8988T (cell line): ENCODE data around the gene HAO2.

Experiments
- DNase-seq: peaks from one replicate; pipeline ENCODE4 v3.0.0; 2011

HAO2 gene

DNA sequence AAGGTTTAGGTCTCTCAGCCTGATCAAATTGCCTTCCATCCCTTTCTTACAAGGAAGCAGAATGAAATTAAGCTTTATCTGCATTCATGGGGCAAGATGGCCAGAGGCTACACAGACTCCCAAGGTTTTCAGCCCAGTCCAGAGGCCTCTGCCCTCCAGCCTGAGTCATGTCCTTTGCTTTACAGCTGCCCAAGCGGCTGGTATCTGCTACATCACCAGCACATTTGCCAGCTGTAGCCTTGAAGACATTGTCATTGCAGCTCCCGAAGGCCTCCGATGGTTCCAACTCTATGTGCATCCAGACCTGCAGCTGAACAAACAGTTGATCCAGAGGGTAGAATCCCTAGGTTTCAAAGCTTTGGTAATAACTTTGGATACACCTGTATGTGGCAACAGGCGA is 16.0 kb downstream of the HAO2 start:
- no peak for DNase-seq

DNA sequence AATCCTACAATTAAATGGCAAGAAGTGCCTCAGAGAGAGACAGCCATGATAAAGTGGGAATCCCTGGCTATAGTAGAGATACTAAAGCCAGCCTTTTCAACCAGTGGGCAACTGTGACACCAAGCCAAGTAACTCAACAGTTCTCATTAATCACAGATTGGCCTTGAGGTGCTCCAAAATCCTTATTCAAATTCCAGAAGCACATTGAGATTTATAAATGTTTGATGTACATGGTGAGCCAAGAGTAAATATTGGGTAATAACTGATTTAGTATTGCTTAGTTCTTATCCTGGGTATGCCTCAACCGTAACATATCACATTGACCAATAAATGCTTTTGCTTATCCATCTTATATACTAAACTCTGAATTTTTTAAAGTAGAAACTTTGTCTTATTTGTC is 17.1 kb downstream of the HAO2 start:
- no peak for DNase-seq

DNA sequence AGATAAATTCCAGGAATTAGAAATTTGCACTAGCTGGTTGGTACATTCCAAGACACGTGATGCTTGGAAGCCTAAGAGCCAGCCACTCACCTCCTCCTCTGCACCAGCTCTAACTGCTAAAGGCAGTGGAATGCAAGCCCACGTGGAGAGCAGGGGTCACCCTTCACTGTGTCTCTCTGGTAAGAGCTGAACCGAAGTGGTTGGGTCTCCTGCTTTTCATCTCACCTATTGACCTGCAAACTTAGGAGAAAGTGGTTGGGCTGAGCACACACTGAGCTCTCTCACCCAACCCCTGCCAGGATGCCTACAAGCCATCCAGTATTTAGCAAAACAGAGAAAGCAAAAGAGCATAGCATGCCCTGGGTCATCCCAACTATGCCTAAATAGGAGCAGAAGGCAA is 19.3 kb downstream of the HAO2 start:
- no peak for DNase-seq

DNA sequence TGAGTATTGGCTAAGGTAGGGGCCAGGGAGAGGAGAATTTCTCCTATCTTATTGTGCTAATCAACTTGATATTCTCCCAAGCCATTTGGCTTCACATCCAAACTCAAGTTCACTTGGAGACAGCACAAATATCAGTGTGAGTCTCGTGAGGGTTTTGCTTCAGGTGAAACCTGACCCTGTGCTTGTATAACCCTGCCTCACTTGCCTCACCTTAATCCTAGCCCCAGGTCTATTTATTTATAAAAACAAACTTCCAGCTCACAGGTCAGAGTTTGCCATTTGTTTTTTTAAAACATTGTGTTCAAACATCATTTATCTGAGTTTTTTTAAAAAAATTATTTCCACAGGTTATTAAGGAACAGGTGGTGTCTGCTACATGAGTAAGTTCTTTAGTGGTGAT is 19.9 kb downstream of the HAO2 start:
- DNase-seq, result no peak

DNA sequence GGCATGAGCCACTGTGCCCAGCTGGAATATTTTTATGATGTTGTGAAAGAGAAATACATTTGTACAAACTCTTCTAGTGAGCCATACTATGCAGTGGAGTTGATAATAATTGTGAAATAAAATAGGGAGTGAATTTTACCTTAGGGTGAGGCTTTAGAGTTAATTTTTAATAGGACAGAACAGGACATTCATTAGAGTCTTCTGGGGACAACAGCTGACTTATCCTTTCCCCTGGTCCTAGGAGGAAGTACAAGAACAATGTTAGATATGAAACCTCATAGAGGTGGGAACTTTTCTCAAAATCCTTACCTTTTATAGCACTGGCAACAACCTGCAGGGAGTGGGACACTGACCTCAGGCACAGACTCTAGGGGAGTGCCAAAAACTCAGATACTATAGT is 21.9 kb downstream of the HAO2 start:
- DNase-seq, result no peak

DNA sequence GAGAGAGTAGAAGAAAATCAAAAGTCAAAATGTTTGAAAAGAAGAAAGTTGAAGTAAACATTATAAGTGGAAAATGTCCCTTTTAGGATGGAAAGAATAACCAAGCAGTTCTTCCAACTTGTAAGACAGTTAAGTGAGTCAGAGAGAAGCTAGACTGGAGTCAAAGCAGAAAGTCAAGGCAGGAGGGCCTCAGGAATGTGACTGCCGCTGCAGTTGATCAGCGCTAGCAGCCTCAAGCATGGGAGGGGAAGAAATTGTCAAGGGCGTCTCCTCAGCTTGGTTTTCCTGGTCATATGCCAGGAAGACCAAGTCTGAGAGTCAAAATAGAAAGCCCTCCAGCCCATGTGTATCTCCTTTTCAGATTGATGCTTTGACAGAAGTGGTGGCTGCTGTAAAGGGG is 23.2 kb downstream of the HAO2 start:
- DNase-seq, result no peak

DNA sequence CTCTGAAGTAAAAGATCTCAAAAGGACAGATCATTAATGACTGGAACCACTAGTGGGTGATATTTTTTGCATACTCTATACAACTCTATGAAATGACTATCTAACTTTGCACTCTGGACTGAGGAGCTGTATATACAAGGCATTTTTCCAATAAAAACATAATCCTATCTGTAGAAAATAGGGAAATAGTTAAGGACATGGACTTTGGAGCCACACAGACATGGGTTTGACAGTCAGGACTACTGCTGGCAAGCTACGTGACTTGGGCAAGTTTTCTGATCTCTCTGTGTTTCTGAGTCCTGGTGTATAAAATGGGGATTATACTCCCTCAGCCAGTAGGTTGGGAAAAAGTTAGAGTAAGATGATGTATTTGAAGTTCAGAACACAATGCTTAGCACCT is 25.5 kb downstream of the HAO2 start:
- no peak for DNase-seq

DNA sequence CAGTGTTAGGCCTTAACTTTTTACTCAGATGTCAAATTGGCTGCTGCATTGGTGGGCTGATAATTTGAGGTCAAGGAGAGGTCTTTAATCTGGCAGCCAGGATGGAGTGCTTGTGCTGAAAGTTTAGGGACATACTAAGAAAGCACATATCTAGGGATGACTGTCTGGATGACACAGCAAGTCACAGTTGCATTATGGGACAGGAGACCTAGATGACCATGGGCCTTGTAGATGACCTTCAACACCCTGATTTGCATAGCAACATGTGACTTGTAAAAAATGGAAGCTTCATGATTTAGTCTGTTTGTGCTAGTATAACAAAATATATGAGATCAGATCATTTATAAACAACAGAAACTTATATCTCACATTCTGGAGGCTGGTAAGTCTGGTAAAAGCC is 28.4 kb downstream of the HAO2 start:
- DNase-seq, result no peak

DNA sequence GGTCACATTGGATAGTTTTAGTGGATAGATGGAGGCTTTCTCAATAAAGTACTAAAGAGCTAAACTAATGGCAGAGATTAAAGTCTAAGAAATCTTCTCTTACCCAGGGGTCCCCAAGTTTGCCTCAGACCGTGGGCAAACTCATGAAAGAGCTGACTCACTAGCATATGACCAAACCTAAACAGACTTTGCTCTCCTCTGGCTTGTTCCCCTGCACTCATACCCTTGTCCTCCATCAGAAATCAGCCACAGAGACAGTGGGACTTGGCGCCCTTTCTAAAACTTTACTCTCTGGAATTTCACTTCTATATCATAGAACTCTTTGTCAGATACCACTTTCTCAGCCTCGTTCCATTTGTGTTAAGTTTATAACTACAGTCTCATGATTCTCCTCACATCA is 29.4 kb downstream of the HAO2 start:
- DNase-seq, result no peak

DNA sequence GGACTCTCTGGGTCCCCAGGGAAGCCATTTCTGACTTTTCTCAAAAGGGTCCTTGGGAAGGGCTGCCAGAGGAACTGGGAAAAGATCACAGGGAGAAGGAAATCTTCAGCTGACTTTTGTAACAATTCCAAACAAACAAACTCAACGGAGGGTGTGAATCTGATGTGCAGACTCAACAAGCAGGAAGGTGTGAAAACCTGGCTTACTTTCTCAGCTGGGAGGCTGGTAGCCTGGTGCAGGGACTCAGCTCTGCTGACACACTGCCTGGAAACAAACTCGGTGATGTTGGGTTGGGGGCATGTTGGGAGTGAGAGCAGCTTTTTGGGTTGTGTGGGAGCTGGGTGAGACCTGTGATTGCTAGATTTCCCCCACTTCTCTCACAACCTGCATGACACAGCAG is 36.2 kb downstream of the HAO2 start:
- DNase-seq, result no peak

DNA sequence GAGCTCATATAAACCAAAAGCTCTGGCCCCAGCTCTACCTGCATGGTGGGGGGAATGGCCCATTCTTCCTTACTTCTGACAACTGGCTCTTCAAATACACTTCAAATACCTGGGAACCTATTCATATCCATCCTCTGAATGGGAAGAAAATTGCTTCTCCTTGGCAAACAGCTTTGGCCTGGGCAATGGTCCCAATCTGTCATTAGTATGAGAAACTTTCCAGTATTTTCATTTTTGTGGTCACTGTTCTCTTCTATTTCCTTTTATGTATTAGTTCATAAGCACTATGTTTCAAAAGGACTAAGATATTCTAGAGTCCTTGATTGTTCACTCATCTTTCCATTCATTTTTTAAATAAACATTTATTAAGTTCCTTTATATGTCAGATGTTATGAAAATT is 41.1 kb downstream of the HAO2 start:
- DNase-seq, result no peak

DNA sequence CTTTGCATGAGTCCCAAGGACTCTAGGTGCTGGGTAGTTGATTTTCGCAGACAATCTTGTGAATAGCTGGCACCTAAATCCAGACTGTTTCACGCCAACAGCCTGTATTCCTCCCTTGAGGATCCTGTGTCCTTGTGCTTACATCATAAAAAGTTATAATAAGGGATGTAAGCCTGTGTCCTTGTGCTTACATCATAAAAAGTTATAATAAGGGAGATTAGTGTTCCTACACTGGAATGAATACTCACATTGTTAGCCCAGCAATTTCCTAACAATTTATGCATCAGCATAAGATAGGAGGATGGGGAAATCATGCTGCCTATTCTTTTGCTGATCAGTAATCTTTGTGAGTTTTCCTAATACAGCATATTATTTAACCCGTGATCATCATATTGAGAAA is 42.4 kb downstream of the HAO2 start:
- DNase-seq, result no peak

DNA sequence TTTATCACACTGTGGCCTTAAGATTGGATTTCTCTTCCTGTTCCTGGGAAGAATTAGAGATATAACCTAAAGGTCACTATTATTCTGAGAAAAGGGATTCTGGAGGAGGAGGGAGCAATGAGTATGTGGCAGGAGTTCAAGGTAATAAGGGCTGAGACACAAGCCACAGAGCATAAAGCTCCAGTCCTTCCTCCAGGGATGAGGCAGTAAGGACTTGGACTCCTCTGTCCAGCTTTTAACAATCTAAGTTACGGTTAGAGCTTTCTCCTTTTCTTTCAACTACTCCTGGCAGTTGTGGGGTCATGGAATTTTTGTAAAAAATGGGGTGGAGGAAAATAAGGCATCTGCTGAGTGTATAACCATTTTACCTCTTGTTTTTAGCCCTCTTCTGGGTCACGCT is 46.4 kb downstream of the HAO2 start, which contains the start of gene HSD3B2:
Gene HSD3B2, plus strand, starts transcription at position 201 of the 400 bp plus-strand sequence. CDS start 270 bp downstream, outside the sequence.
- no peak for DNase-seq

DNA sequence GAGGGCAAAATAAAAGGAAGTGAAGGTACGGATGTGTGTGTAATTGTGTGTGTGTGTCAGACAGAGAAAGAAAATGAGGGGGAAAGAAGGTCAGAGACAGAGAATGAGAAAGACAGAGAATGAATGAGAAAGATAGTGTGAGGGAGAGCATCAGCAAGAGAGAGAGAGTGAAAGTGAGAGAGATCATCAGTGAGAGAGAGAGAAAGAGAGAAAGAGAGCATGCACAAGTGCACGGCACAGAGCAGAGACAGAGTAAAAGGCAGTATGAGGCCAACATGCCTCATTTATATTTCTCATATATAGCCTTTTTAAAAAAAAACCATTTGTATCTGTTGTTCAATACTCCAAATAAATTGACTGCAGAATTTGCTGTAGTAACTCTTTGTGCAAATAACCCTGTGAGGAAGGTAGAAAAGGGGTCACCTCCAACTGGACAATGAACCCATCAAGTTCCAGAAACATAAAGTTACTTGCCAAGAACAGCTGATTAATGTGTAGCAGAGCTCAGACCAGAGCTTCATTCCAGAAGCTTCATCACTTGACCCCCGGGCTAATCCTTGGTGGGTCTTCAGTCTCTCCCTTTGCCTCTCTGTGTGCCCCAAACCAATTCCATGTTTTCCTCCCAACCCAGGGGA is 47.5 kb downstream of the HAO2 start:
- DNase-seq, result no peak

DNA sequence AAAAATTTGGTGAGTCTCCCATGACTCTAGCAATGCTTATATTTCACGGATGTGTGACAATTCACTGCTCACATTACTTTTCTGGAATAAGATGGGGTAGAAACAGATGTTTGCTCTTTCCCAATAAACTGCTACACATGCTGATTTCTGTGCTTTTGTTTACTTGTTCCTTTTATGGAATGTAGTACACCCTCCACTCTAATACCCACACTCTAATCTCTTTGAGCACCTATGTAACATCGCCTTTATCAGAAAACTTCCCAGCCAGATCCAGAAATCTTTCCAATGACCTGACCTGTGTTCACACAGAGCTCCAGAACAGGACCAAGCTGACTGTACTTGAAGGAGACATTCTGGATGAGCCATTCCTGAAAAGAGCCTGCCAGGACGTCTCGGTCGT is 50.5 kb downstream of the HAO2 start:
- no peak for DNase-seq

DNA sequence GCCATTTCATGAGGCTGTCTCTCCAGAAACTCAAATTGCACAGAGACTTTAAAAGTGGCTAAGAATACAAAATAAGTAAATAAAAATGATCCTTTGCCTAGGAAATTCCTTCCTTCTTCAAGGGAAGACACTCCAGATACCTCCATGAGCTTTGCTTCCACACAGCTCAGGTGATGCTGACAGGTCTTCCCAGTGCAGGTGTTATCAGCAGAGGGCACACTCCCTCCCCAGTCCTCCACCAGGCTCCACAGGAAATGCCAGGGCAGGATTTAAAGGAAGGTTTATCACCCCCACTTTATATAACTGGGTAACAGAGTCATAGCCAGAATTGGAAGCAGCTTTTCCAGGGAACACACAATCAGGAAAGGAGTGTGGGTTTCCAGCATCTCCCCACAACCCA is 52.1 kb downstream of the HAO2 start:
- no peak for DNase-seq

DNA sequence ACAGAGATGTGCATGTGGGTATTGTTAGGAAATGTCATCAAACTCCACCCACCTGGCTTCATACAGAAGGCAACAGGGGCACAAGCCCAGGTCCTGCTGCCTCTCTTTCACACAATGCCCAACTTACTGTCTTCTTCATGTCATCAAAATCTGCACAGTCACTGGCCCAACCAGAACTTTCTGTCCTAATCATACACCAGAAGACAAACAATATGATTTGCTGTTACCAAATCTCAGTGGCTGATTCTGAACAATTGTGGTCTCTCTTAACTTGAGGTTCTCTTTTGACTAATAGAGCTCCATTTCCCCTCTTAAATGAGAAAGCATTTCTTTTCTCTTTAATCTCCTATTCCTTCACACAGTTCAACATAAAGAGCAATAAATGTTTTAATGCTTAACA is 54.0 kb downstream of the HAO2 start:
- DNase-seq, result no peak

DNA sequence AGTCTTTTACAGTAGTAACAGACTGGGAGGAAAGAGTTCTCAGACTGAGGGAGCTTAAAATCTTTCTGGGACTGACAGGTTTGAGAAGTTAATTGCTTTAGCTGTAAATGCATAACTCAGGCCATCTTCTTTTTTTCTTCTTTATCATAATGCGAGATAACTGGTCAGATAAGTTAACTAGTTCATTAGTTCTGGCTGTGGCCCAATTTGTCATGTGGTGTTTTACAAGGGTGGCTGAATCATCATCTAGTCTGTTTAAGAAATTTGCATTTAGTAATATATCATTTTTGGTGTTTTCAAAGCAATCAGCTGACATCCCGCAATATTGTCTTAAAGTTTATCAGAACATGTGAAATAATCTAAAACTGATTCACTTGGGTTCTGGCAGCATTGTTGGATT is 60.4 kb downstream of the HAO2 start:
- no peak for DNase-seq

DNA sequence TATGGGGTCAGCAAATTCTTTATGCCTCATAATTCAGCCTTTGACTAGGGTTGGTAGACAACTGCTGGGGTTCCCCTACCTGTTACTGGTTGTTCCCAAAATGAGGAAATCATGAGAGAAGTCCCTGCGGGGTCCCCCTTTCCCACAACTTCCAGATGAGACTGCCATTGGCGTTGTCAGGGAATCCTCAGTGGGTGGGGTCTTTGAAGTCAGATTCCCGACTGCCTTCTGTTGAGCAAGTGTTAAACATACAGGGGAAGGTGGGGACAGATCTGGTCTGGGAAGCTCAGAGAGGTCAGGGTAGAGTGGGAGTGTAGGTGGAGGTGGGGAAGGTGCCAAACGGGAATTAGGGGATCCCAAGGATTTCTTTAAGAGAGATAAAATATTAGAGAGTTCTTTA is 61.1 kb downstream of the HAO2 start:
- DNase-seq, result no peak

DNA sequence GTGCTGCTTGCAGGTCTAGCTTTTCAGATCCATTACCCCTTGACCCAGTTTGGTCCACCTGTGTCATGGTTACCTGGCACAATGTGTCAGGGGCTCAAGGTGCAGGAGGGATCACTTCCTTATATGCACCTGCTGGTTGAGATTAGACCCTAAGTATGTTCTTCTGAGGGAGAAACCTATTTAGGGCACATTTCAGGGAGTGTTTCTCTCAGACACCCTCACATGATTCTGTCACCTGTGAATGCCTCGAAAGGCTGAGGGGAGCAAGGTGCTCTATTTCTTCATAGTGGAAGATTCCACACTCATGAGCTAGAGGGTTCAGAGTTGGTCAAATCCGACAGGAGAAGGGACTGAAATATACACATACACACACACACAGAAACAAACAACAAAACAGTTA is 61.9 kb downstream of the HAO2 start:
- DNase-seq, result no peak

DNA sequence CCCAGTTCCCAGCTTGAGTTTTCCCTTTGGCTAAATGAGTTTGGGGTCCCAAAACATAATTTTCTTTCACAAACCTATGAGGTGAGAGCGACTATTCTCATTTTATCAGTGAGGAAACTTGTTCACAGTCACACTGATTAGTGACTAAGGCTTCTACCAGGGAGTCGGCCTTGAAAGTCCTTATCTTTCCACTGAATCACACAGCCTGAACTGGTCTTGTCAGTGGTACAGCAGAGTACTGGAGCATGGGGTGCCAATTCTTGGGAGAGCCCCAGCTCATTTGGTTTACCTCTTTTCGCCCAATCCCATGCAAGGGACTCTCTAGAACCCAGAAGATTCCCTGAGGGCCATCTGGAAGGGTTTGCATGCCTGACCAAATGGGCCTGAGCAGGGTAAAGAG is 63.3 kb downstream of the HAO2 start:
- DNase-seq, result no peak

DNA sequence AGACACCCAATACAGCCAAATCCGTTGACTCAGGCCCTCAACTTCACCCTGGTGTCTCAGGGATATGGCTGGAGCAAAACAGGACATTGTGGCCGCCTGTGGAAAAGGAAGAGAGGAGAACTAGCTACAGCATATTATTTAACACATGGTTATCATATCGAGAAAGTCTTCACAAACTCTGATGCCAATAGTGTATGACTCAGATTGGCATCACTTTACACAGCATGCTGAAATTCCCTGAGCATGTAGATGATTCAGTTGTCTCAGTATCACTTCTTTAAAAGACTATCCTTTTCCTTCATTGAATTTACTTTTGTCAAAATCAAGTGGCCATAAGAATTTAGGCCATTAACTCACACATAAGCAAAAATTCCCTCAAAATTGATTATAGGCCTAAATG is 66.5 kb downstream of the HAO2 start:
- DNase-seq, result no peak

DNA sequence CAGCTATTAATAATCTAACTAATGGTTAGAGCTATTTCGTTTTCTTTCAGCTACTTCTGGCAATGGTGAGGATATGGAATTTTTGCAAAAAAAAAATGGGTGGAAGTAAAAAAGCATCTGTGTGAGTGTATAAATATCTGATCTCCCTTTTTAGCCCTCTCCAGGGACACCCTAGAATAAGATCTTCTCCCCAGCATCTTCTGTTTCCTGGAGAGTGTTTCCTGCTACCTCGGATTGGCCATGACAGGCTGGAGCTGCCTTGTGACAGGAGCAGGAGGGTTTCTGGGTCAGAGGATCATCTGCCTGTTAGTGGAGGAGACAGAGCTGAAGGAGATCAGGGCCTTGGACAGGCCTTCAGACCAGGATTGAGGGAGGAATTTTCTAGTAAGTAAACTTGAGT is 70.2 kb downstream of the HAO2 start:
- DNase-seq, result no peak

DNA sequence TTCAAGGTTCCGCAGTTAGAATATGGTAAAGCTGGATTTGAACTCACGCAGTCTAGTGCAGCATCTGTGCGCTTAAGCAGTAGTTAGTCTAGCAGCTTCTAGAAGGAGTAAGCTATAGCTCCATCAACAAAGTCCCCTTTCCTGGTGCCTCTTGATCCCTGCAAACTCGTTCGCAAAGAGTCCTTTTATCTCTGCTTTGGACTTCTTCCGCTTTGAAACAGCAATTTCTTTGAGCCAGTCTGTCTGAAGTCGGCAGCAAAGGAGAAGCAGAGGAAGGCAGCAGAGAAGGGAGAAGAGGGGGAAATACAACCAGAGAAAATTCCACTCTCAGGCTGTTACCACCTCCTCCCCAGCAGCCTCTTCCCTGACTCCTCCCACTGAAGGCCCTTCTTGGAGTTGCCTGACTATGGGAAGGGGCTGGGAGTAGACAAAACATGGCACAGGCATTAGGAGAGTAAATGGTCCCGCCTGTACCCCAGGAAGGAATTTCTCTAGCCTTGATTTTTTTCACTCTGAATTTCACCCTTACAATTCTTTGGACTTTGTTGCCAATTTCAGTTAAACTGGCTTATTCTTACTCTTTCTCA is 72.2 kb downstream of the HAO2 start:
- no peak for DNase-seq

DNA sequence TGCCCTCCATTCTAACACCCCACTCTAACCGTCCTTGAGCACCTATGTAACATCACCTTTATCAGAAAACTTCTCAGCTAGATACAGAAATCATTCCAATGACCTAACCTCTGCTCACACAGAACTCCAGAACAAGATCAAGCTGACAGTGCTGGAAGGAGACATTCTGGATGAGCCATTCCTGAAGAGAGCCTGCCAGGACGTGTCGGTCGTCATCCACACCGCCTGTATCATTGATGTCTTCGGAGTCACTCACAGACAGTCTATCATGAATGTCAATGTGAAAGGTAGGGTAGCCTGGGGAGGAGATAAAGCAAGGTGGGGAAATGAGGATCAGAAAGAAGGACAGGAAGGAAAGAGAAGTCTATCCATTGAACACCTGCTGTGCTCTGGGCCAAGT is 74.2 kb downstream of the HAO2 start:
- no peak for DNase-seq
